HepG2 (cell line): ENCODE measurements around the gene KRTAP3-2. TPM values are rescaled to one million over a fixed set of nuclear protein-coding genes. Genes with fewer than 3 reads are reported as not detected.

Experiments
- ATAC-seq: fragments of 200-7000 bp; cut with Tn5 transposase; 3 replicates; pipeline ENCODE4 v1.9.1; 2020; ENCODE audit warnings: mild to moderate bottlenecking, moderate library complexity
- BruUV-seq: library from RNA; stranded (reverse); fragments of 400-500 nt; replicated peaks from 2 replicates; lab custom pipeline; 2021; lab: Mats Ljungman, UMichigan
- CTCF ChIA-PET: fragments of 300-600 bp; formaldehyde crosslinking; extraction: SDS; loops from one replicate; lab custom pipeline; 2021; ENCODE audit warnings: low total read pairs, inconsistent platforms, low intra/inter-chr PET ratio; lab: Yijun Ruan, JAX
- POLR2A ChIA-PET: fragments of 350-600 bp; sonication (Branson Sonifier 250); formaldehyde crosslinking; loops from one replicate; lab custom pipeline; 2020; ENCODE audit warnings: antibody characterized with exemption, inconsistent platforms; lab: Yijun Ruan, JAX
- DNase-seq: peaks from one replicate; pipeline ENCODE4 v3.0.0-alpha.2; 2015; ENCODE audit warnings: low spot score
- FAIRE-seq: peaks from 3 replicates; lab custom pipeline; 2011; peaks lifted over from hg19 to GRCh38; lab: Jason Lieb, UNC
- H2AFZ ChIP-seq: one replicate; pipeline ENCODE4 v1.6.1; 2011; ENCODE audit warnings: low read length, inconsistent platforms
- H3K27ac ChIP-seq: fragments of 300-600 bp; 3 replicates; pipeline ENCODE4 v1.8.0; 2011; ENCODE audit warnings: mixed run types, mild to moderate bottlenecking, mixed read lengths, low read length, inconsistent platforms; ENCODE audit not compliant: insufficient read depth; ENCODE audit errors: extremely low read length
- H3K27me3 ChIP-seq, 2 experiments: fragments of 200-600 bp in 1 of 2; 2 replicates in 1 of 2; 3 replicates in 1 of 2; pipeline versions ENCODE4 v1.6.0 to v1.8.0; 2011; ENCODE audit warnings: low read length in 2 of 2, mild to moderate bottlenecking in 2 of 2, moderate library complexity in 2 of 2, inconsistent platforms in 1 of 2; ENCODE audit not compliant: insufficient read depth in 2 of 2, control insufficient read depth in 1 of 2
- H3K36me3 ChIP-seq, 2 experiments: fragments of 200-600 bp in 1 of 2; replicated peaks in 1 of 2; 2 replicates in 1 of 2; 3 replicates in 1 of 2; pipeline versions ENCODE4 v1.5.1 to v1.8.0; 2011; ENCODE audit warnings: low read length in 2 of 2, inconsistent platforms in 1 of 2; ENCODE audit not compliant: insufficient read depth in 2 of 2, control insufficient read depth in 1 of 2
- H3K4me1 ChIP-seq: 2 replicates; pipeline ENCODE4 v1.5.1; 2012; ENCODE audit warnings: low read length, inconsistent platforms; ENCODE audit not compliant: insufficient read depth
- H3K4me2 ChIP-seq: 2 replicates; pipeline ENCODE4 v1.6.0; 2011; ENCODE audit warnings: low read depth, low read length, inconsistent platforms
- H3K4me3 ChIP-seq, 3 experiments: fragments of 200-600 bp in 1 of 3; sonication (generic), shearing (Covaris generic) in 1 of 3; replicated peaks in 1 of 3; 2 replicates each; pipeline ENCODE4 v1.5.1; 2011 to 2016; ENCODE audit warnings: low read length in 3 of 3, inconsistent platforms in 2 of 3, low read depth in 2 of 3, mild to moderate bottlenecking in 2 of 3, control low read depth in 1 of 3, mixed read lengths in 1 of 3; ENCODE audit not compliant: insufficient read depth in 1 of 3
- H3K79me2 ChIP-seq: one replicate; pipeline ENCODE4 v1.6.1; 2011; ENCODE audit warnings: low read length, inconsistent platforms; ENCODE audit not compliant: insufficient read depth
- H3K9ac ChIP-seq: 2 replicates; pipeline ENCODE4 v1.6.0; 2011; ENCODE audit warnings: mild to moderate bottlenecking, low read depth, low read length, inconsistent platforms; ENCODE audit not compliant: insufficient read depth
- H3K9me3 ChIP-seq: 2 replicates; pipeline ENCODE4 v1.5.1; 2012; ENCODE audit warnings: mild to moderate bottlenecking, low read length
- H4K20me1 ChIP-seq: 2 replicates; pipeline ENCODE4 v1.6.0; 2011; ENCODE audit warnings: inconsistent platforms, mild to moderate bottlenecking, low read length, moderate library complexity; ENCODE audit not compliant: insufficient read depth
- ERF ChIP-seq: IDR thresholded peaks from 2 replicates; pipeline ENCODE4 v1.6.1; 2018; ENCODE audit warnings: missing biosample characterization, missing genetic modification reagents
- GFI1 ChIP-seq: sonication (generic); formaldehyde crosslinking; IDR thresholded peaks from 2 replicates; pipeline ENCODE4 v1.5.0; 2020; ENCODE audit warnings: missing genetic modification reagents, mild to moderate bottlenecking, borderline replicate concordance
- MAFF ChIP-seq: IDR thresholded peaks from 2 replicates; pipeline ENCODE4 v1.6.1; 2011; ENCODE audit warnings: low read depth, low read length, improper control_type of control experiment
- MAFK ChIP-seq, 2 experiments: IDR thresholded peaks in 1 of 2; conservative IDR thresholded peaks in 1 of 2; 2 replicates each; pipeline ENCODE4 v1.6.1; 2011; ENCODE audit warnings: improper control_type of control experiment in 2 of 2, low read length in 2 of 2
- NAIF1 ChIP-seq: sonication (generic); formaldehyde crosslinking; IDR thresholded peaks from 2 replicates; pipeline ENCODE4 v1.5.0; 2020; ENCODE audit warnings: mild to moderate bottlenecking, missing genetic modification reagents, borderline replicate concordance
- RBM39 ChIP-seq: fragments of 200-400 bp; formaldehyde crosslinking; IDR thresholded peaks from one replicate; pipeline ENCODE4 v1.6.1; 2018; ENCODE audit warnings: antibody characterized with exemption, mild to moderate bottlenecking, low read depth, low read length; ENCODE audit not compliant: poor library complexity, severe bottlenecking
- SUZ12 ChIP-seq: fragments of 150-350 bp; IDR thresholded peaks from 2 replicates; pipeline ENCODE4 v1.6.1; 2014; ENCODE audit warnings: low read depth, low read length
- ZC3H4 ChIP-seq: sonication (generic); formaldehyde crosslinking; IDR thresholded peaks from 2 replicates; pipeline ENCODE4 v1.4.0; 2020; ENCODE audit warnings: missing genetic modification reagents, borderline replicate concordance
- ZMYM2 ChIP-seq: sonication (generic); formaldehyde crosslinking; IDR thresholded peaks from 2 replicates; pipeline ENCODE4 v1.8.0; 2022; ENCODE audit warnings: mild to moderate bottlenecking, missing genetic modification reagents
- ZNF224 ChIP-seq: sonication (generic); formaldehyde crosslinking; IDR thresholded peaks from 2 replicates; pipeline ENCODE4 v1.5.0; 2020; ENCODE audit warnings: mild to moderate bottlenecking, missing genetic modification reagents
- ZNF501 ChIP-seq: sonication (generic); formaldehyde crosslinking; IDR thresholded peaks from 2 replicates; pipeline ENCODE4 v1.5.1; 2020; ENCODE audit warnings: mild to moderate bottlenecking, moderate library complexity, missing genetic modification reagents
- ZNF703 ChIP-seq: sonication (generic); formaldehyde crosslinking; IDR thresholded peaks from 2 replicates; pipeline ENCODE4 v1.5.1; 2020; ENCODE audit warnings: missing genetic modification reagents, mild to moderate bottlenecking, moderate library complexity, borderline replicate concordance
- ZNF780A ChIP-seq: sonication (generic); formaldehyde crosslinking; IDR thresholded peaks from 2 replicates; pipeline ENCODE4 v1.8.0; 2022; ENCODE audit warnings: mild to moderate bottlenecking, missing genetic modification reagents, moderate library complexity
- WGBS: methylation state at CpG from one replicate; pipeline ENCODE4 v1.1.6; 2017; ENCODE audit warnings: low lambda C conversion rate; 5-methylcytosine and 5-hydroxymethylcytosine counted together
- in situ Hi-C: cut with HindIII; loops from 2 replicates; pipeline ENCODE4 v1.10.0; 2017; ENCODE audit warnings: low pct_unique_long_range_greater_than_20kb; ENCODE audit not compliant: extremely low pct_ligation_motif_present
- intact Hi-C: fragments of 100-400 bp; cut with micrococcal nuclease; formaldehyde crosslinking; loops from one replicate; pipeline ENCODE4 v1.10.0; 2022; ENCODE audit not compliant: unreplicated experiment
- polyA plus RNA-seq, 8 experiments: library from polyadenylated mRNA; depleted of rRNA in 3 of 8; stranded (reverse) in 7 of 8; unstranded in 1 of 8; fragments of >200 nt; fragmentation: Illumina TruSeq in 4 of 8; extraction: Trizol in 4 of 8; gene quantifications; 2 replicates each; pipeline versions ENCODE4 v1.2.1 to v1.2.3, GENCODE V29; 2011 to 2016; ENCODE audit warnings: low read depth in 4 of 8, missing spikeins in 1 of 8, mixed read lengths in 1 of 8; ENCODE audit not compliant: insufficient read depth in 1 of 8
- total RNA-seq, 5 experiments: library from RNA; depleted of rRNA; stranded (reverse); fragments of >200 nt; fragmentation: Illumina TruSeq; extraction: Trizol; gene quantifications; 2 replicates each; pipeline ENCODE4 v1.2.3, GENCODE V29; 2016; ENCODE audit warnings: low read depth in 1 of 5
- TF ChIP-seq, protein P1 (sequence below): sonication (generic); formaldehyde crosslinking; IDR thresholded peaks from 2 replicates; pipeline ENCODE4 v1.4.0; 2020; ENCODE audit warnings: missing genetic modification reagents
- TF ChIP-seq, protein P2 (sequence below): sonication (generic); formaldehyde crosslinking; conservative IDR thresholded peaks from 2 replicates; pipeline ENCODE4 v1.8.1; 2023; ENCODE audit warnings: missing genetic modification reagents
- TF ChIP-seq, protein P3 (sequence below): sonication (generic); formaldehyde crosslinking; IDR thresholded peaks from 2 replicates; pipeline ENCODE4 v1.5.0; 2020; ENCODE audit warnings: missing genetic modification reagents

KRTAP3-2 gene
- total and polyA plus RNA-seq, 2 of the 13 experiments (the other 11 are each of a cell fraction or from before 2014, with no cell fraction given) = not detected

DNA sequence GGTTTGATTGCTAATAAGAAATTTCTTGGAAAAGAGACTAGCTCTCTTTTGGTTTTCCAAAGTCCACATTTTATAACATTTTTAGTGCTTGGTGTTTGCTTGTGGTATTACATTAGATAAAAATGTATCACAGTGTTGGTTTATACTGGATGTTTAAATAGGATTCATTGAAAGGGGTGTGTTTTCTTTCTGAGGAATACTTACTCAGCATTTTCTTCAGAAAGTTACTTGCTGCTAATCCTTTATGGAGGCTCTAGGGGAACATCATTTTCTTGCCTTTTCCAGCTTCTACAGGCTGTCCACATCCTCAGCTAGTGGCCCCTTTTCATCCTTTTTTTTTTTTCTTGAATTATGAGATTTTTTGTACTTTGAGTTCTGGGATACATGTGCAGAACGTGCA is 32.1 kb downstream of the KRTAP3-2 start:
- no peak for ATAC-seq
- Histone ChIP-seq H3K9me3 (0 out of 2 replicates have a peak, but pooled peaks cover 6% of the 10 kb centered on the region), H3K36me3 (no peaks in the 10 kb centered on the region), H3K4me1 (peaks cover 9% of the 10 kb centered on the region), H3K27ac (no peak overlapping the region), H3K79me2 (no peaks in the 10 kb centered on the region), H3K4me2 (no peak overlapping the region), H3K9ac (no peak overlapping the region), H2AFZ (no peak overlapping the region), H4K20me1 (no peaks in the 10 kb centered on the region), H3K4me3 (no peak overlapping the region), H3K27me3 (no peaks in the 10 kb centered on the region)
- ChIA-PET CTCF (no interaction called here), POLR2A (no interaction called here)
- no peak for TF ChIP-seq ZNF501 (CRISPR knock-in tag)
- peak; percentile 94 to 97 for TF ChIP-seq MAFK (conservative IDR thresholded peaks at IDR 0.05 in 1 of 2, IDR thresholded peaks at IDR 0.05 in 1 of 2; ENCODE audit: low read length in 2 of 2)
- TF ChIP-seq ZNF703 (CRISPR knock-in tag) = no peak
- peak; percentile 96 for TF ChIP-seq MAFF
- DNase-seq = no peak
- BruUV-seq = no TSS peak
- 83% methylated on average over 1 of the region's 1 CpG for WGBS
- FAIRE-seq = no peak
- in situ Hi-C loops (no loop called here), intact Hi-C loops (no loop called here)

DNA sequence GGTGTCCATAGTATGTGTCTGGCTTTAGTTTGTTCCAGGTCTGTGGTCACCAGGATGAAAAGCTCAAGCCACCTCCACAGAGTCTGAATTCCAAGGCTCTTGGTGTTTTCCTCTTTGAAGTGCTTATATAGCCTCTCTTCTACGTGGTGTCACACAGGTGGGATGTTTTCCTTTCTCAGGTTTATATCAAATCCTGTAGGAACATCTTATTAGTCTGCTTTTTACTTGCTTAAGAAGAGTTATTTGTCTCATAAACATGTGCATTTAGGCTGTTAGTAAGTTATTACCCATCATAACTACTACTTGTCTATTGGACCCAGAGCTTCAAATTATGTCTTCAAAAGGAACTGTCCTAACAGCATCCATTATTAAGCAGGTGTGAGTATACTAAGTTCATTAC is 32.9 kb downstream of the KRTAP3-2 start, which contains the start of gene KRT39:
Gene KRT39 (minus strand): TSS at position 101 of the 400 bp plus-strand sequence. CDS start 92 bp downstream, at position 9.
- Histone ChIP-seq H3K36me3 (no peaks in the 10 kb centered on the region), H3K27ac (no peak within 1 kb of the TSS), H3K4me3 (no peak within 1 kb of the TSS), H3K4me2 (no peak within 1 kb of the TSS), H3K79me2 (no peaks in the 10 kb centered on the region), H3K4me1 (peaks cover 9% of the 10 kb centered on the region), H3K9me3 (0 out of 2 replicates have a peak, but pooled peaks cover 6% of the 10 kb centered on the region), H2AFZ (no peak within 1 kb of the TSS), H3K9ac (no peak within 1 kb of the TSS), H3K27me3 (no peaks in the 10 kb centered on the region), H4K20me1 (no peaks in the 10 kb centered on the region)
- POLR2A ChIA-PET = no interaction called here
- ATAC-seq = peak; percentile 23; the same call in 1 of the 3 replicates
- CTCF ChIA-PET = no interaction called here
- no peak for FAIRE-seq
- BruUV-seq = no TSS peak
- in situ Hi-C loops = no loop called here
- 29% methylated on average over 1 of the region's 1 CpG for WGBS
- DNase-seq = no peak
- intact Hi-C loops = no loop called here
- TF ChIP-seq ZNF224 (no peak), ZNF780A (CRISPR knock-in tag) (no peak), ERF (CRISPR knock-in tag) (no peak), GFI1 (CRISPR knock-in tag) (no peak), SUZ12 (no peak), ZNF501 (CRISPR knock-in tag) (no peak), NAIF1 (no peak), RBM39 (no peak), ZMYM2 (CRISPR knock-in tag) (no peak), ZC3H4 (CRISPR knock-in tag) (no peak)
- TF ChIP-seq, protein P1, sequence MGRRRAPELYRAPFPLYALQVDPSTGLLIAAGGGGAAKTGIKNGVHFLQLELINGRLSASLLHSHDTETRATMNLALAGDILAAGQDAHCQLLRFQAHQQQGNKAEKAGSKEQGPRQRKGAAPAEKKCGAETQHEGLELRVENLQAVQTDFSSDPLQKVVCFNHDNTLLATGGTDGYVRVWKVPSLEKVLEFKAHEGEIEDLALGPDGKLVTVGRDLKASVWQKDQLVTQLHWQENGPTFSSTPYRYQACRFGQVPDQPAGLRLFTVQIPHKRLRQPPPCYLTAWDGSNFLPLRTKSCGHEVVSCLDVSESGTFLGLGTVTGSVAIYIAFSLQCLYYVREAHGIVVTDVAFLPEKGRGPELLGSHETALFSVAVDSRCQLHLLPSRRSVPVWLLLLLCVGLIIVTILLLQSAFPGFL (CRISPR knock-in tag) = no peak
- TF ChIP-seq, protein P2, sequence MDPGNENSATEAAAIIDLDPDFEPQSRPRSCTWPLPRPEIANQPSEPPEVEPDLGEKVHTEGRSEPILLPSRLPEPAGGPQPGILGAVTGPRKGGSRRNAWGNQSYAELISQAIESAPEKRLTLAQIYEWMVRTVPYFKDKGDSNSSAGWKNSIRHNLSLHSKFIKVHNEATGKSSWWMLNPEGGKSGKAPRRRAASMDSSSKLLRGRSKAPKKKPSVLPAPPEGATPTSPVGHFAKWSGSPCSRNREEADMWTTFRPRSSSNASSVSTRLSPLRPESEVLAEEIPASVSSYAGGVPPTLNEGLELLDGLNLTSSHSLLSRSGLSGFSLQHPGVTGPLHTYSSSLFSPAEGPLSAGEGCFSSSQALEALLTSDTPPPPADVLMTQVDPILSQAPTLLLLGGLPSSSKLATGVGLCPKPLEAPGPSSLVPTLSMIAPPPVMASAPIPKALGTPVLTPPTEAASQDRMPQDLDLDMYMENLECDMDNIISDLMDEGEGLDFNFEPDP (CRISPR knock-in tag) = no peak
- TF ChIP-seq, protein P3, sequence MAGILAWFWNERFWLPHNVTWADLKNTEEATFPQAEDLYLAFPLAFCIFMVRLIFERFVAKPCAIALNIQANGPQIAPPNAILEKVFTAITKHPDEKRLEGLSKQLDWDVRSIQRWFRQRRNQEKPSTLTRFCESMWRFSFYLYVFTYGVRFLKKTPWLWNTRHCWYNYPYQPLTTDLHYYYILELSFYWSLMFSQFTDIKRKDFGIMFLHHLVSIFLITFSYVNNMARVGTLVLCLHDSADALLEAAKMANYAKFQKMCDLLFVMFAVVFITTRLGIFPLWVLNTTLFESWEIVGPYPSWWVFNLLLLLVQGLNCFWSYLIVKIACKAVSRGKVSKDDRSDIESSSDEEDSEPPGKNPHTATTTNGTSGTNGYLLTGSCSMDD (CRISPR knock-in tag) = no peak
